GM12878 (cell line): ENCODE results near the gene BMP8B. TPM values are rescaled to one million over a fixed set of nuclear protein-coding genes. Genes with fewer than 3 reads are reported as not detected.
A peak's percentile ranks its signal among the peaks of the same experiment; 100 is the strongest.

Source experiments
- ATAC-seq: fragments of 200-7000 bp; cut with Tn5 transposase; 3 replicates; pipeline ENCODE4 v1.9.1; 2020; ENCODE audit warnings: mild to moderate bottlenecking, moderate library complexity
- BruUV-seq: library from RNA; stranded (reverse); fragments of 400-500 nt; replicated peaks from 2 replicates; lab custom pipeline; 2021; lab: Mats Ljungman, UMichigan
- CTCF ChIA-PET: fragments of 300-600 bp; sonication (Branson Sonifier 250); formaldehyde crosslinking; extraction: SDS; loops from one replicate; lab custom pipeline; 2021; ENCODE audit warnings: inconsistent platforms; lab: Yijun Ruan, JAX
- POLR2A ChIA-PET: fragments of 350-600 bp; formaldehyde crosslinking; extraction: SDS; loops from one replicate; lab custom pipeline; 2021; ENCODE audit warnings: inconsistent platforms; lab: Charles Lee
- RAD21 ChIA-PET: fragments of 300-600 bp; sonication (Branson Sonifier 250); formaldehyde crosslinking; loops from one replicate; lab custom pipeline; 2023; ENCODE audit warnings: antibody characterized with exemption; ENCODE audit not compliant: unreplicated experiment; lab: Charles Lee
- SMC1A ChIA-PET: fragments of 300-600 bp; sonication (Branson Sonifier 250); formaldehyde crosslinking; loops from one replicate; lab custom pipeline; 2023; ENCODE audit not compliant: unreplicated experiment, uncharacterized antibody; lab: Charles Lee
- DNase-seq: peaks from one replicate; pipeline ENCODE4 v3.0.0-alpha.2; 2011; ENCODE audit warnings: low read depth, low spot score
- FAIRE-seq: peaks from 3 replicates; lab custom pipeline; 2011; peaks lifted over from hg19 to GRCh38; lab: Jason Lieb, UNC
- H2AFZ ChIP-seq: 2 replicates; pipeline ENCODE4 v1.6.0; 2011; ENCODE audit warnings: low read depth, low read length, control low read depth; ENCODE audit not compliant: control insufficient read depth
- H3K27ac ChIP-seq: 2 replicates; pipeline ENCODE4 v1.5.1; 2011; ENCODE audit warnings: control low read depth; ENCODE audit not compliant: control insufficient read depth, insufficient read depth
- H3K27me3 ChIP-seq, 2 experiments: replicated peaks in 1 of 2; 2 replicates each; pipeline versions ENCODE4 v1.6.0 to v1.6.1; 2011; ENCODE audit warnings: low read length in 1 of 2; ENCODE audit not compliant: control insufficient read depth in 2 of 2, insufficient read depth in 2 of 2
- H3K36me3 ChIP-seq, 2 experiments: 2 replicates each; pipeline ENCODE4 v1.5.1; 2011; ENCODE audit warnings: low read length in 1 of 2; ENCODE audit not compliant: control insufficient read depth in 2 of 2, insufficient read depth in 2 of 2
- H3K4me1 ChIP-seq: 2 replicates; pipeline ENCODE4 v1.6.1; 2011; ENCODE audit warnings: mild to moderate bottlenecking, low read length, moderate library complexity, mixed read lengths; ENCODE audit not compliant: control insufficient read depth, insufficient read depth
- H3K4me2 ChIP-seq: 2 replicates; pipeline ENCODE4 v1.6.0; 2011; ENCODE audit warnings: control low read depth; ENCODE audit not compliant: control insufficient read depth, insufficient read depth
- H3K4me3 ChIP-seq: fragments of 200-600 bp; sonication (generic); 2 replicates; pipeline ENCODE4 v1.5.1; 2016
- H3K79me2 ChIP-seq: 2 replicates; pipeline ENCODE4 v1.6.0; 2011; ENCODE audit warnings: low read length; ENCODE audit not compliant: control insufficient read depth, insufficient read depth
- H3K9ac ChIP-seq: 2 replicates; pipeline ENCODE4 v1.8.0; 2011; ENCODE audit warnings: low read length, control low read depth, mixed read lengths; ENCODE audit not compliant: control insufficient read depth, insufficient read depth
- H3K9me3 ChIP-seq: replicated peaks from 3 replicates; pipeline ENCODE4 v1.5.1; 2011; ENCODE audit warnings: mild to moderate bottlenecking, low read length; ENCODE audit not compliant: control insufficient read depth, insufficient read depth
- H4K20me1 ChIP-seq: 2 replicates; pipeline ENCODE4 v1.6.0; 2011; ENCODE audit not compliant: control insufficient read depth, insufficient read depth
- ATF2 ChIP-seq: IDR thresholded peaks from 2 replicates; pipeline ENCODE4 v1.6.1; 2012; ENCODE audit warnings: low read length, inconsistent platforms
- BCL3 ChIP-seq: IDR thresholded peaks from 2 replicates; pipeline ENCODE4 v1.6.1; 2011; ENCODE audit warnings: borderline replicate concordance, low read depth, mild to moderate bottlenecking, moderate library complexity, low read length; ENCODE audit not compliant: insufficient read depth, poor library complexity, severe bottlenecking
- BHLHE40 ChIP-seq, 2 experiments: fragments of 450-650 bp in 1 of 2; IDR thresholded peaks; 2 replicates each; pipeline ENCODE4 v1.6.1; 2011 to 2017; ENCODE audit warnings: low read depth in 2 of 2, borderline replicate concordance in 1 of 2, improper control_type of control experiment in 1 of 2, low read length in 1 of 2, mild to moderate bottlenecking in 1 of 2
- GABPA ChIP-seq: IDR thresholded peaks from 2 replicates; pipeline ENCODE4 v1.6.1; 2014; ENCODE audit warnings: antibody characterized with exemption, low read depth, mild to moderate bottlenecking, inconsistent platforms
- KDM1A ChIP-seq: fragments of 200-600 bp; sonication (generic); IDR thresholded peaks from 2 replicates; pipeline ENCODE4 v1.6.1; 2016; ENCODE audit warnings: borderline replicate concordance
- MEF2A ChIP-seq: IDR thresholded peaks from 2 replicates; pipeline ENCODE4 v1.6.1; 2011; ENCODE audit warnings: low read depth, mild to moderate bottlenecking, low read length, moderate library complexity; ENCODE audit not compliant: insufficient read depth
- MEF2B ChIP-seq: fragments of 450-650 bp; IDR thresholded peaks from 2 replicates; pipeline ENCODE4 v1.6.1; 2018; ENCODE audit warnings: mild to moderate bottlenecking, moderate library complexity; ENCODE audit not compliant: partially characterized antibody, poor library complexity, severe bottlenecking
- MYC ChIP-seq: IDR thresholded peaks from 2 replicates; pipeline ENCODE4 v1.6.1; 2011; ENCODE audit warnings: mild to moderate bottlenecking, low read length, moderate library complexity, inconsistent platforms; ENCODE audit not compliant: insufficient read depth, insufficient replicate concordance, insufficient read length, severe bottlenecking
- RBBP5 ChIP-seq: fragments of 200-600 bp; sonication (generic); conservative IDR thresholded peaks from 2 replicates; pipeline ENCODE4 v1.6.1; 2016
- RCOR1 ChIP-seq: conservative IDR thresholded peaks from 2 replicates; pipeline ENCODE4 v1.6.1; 2012; ENCODE audit warnings: low read depth, low read length, improper control_type of control experiment
- SUPT20H ChIP-seq: IDR thresholded peaks from 2 replicates; pipeline ENCODE4 v1.6.1; 2011; ENCODE audit warnings: low read depth, mild to moderate bottlenecking, low read length, moderate library complexity, borderline replicate concordance; ENCODE audit not compliant: control insufficient read depth
- TARDBP ChIP-seq: IDR thresholded peaks from 2 replicates; pipeline ENCODE4 v1.6.1; 2016; ENCODE audit warnings: borderline replicate concordance
- TCF12 ChIP-seq: IDR thresholded peaks from 2 replicates; pipeline ENCODE4 v1.6.1; 2011; ENCODE audit warnings: low read depth, mild to moderate bottlenecking, low read length
- TCF3 ChIP-seq: IDR thresholded peaks from 2 replicates; pipeline ENCODE4 v1.6.1; 2012; ENCODE audit warnings: low read depth, mild to moderate bottlenecking, low read length, borderline replicate concordance; ENCODE audit not compliant: insufficient read depth
- YY1 ChIP-seq: IDR thresholded peaks from 2 replicates; pipeline ENCODE4 v1.6.1; 2011; ENCODE audit warnings: low read depth, mild to moderate bottlenecking, low read length
- ZNF622 ChIP-seq: fragments of 450-650 bp; IDR thresholded peaks from 2 replicates; pipeline ENCODE4 v1.6.1; 2017; ENCODE audit warnings: mild to moderate bottlenecking, inconsistent platforms
- ZSCAN29 ChIP-seq: fragments of 450-650 bp; IDR thresholded peaks from 2 replicates; pipeline ENCODE4 v1.6.1; 2017; ENCODE audit warnings: mild to moderate bottlenecking, moderate library complexity
- WGBS: methylation state at CpG from one replicate; pipeline ENCODE4 v1.1.6; 2016; ENCODE audit warnings: low lambda C conversion rate; ENCODE audit not compliant: insufficient replicate concordance, insufficient coverage; ENCODE audit errors: missing lambda C conversion rate; 5-methylcytosine and 5-hydroxymethylcytosine counted together
- in situ Hi-C: fragments of 300-500 bp; cut with MboI; formaldehyde crosslinking; loops from 9 replicates; pipeline ENCODE4 v1.14.3; 2018; ENCODE audit warnings: mixed read lengths
- intact Hi-C: fragments of 100-400 bp; cut with micrococcal nuclease; formaldehyde crosslinking; loops from one replicate; pipeline ENCODE4 v1.14.2; 2022; ENCODE audit not compliant: unreplicated experiment
- polyA plus RNA-seq, 11 experiments: library from polyadenylated mRNA; depleted of rRNA in 4 of 11; unstranded in 6 of 11; stranded (reverse) in 5 of 11; fragments of >200 nt; fragmentation: Nextera tagmentation in 4 of 11; fragmentation: Illumina TruSeq in 1 of 11; extraction: Ambion mirVana in 4 of 11; extraction: Trizol in 1 of 11; gene quantifications; 1 replicate in 1 of 11; 2 replicates in 10 of 11; pipeline versions ENCODE4 v1.2.1 to v1.2.3, GENCODE V29; 2011 to 2016; ENCODE audit warnings: inconsistent platforms in 2 of 11, missing spikeins in 2 of 11, low read depth in 1 of 11
- total RNA-seq, 4 experiments: library from RNA; depleted of rRNA in 3 of 4; stranded (reverse); fragments of >200 nt in 3 of 4; fragmentation: Illumina TruSeq in 1 of 4; extraction: Trizol in 1 of 4; gene quantifications; 2 replicates each; pipeline versions ENCODE4 v1.2.1 to v1.2.3, GENCODE V29; 2013 to 2021
- TF ChIP-seq, protein P1 (sequence below): fragments of 450-650 bp; IDR thresholded peaks from 2 replicates; pipeline ENCODE4 v1.6.1; 2018; ENCODE audit warnings: borderline replicate concordance, mild to moderate bottlenecking; ENCODE audit not compliant: partially characterized antibody

BMP8B gene
- total and polyA plus RNA-seq, 10 of the 15 experiments (the other 5 are each of a cell fraction or from before 2014, with no cell fraction given): 0.09 to 1.2 (median 0.52) TPM

GRCh38 chr1:39816415-39817090, 27.9 kb upstream of the BMP8B start (continued):
- TF ChIP-seq TCF3: no peak
- no peak for TF ChIP-seq KDM1A
- TF ChIP-seq BHLHE40 (IDR thresholded peaks at IDR 0.05; ENCODE audit: borderline replicate concordance in 1 of 2, low read depth in 2 of 2, low read length in 1 of 2): peak in 1 of 2 experiments; percentile 1; a peak in 1 of 4 replicates
- TF ChIP-seq GABPA: no peak
- TF ChIP-seq YY1: peak; percentile 47; the same call in 1 of the 2 replicates

DNA sequence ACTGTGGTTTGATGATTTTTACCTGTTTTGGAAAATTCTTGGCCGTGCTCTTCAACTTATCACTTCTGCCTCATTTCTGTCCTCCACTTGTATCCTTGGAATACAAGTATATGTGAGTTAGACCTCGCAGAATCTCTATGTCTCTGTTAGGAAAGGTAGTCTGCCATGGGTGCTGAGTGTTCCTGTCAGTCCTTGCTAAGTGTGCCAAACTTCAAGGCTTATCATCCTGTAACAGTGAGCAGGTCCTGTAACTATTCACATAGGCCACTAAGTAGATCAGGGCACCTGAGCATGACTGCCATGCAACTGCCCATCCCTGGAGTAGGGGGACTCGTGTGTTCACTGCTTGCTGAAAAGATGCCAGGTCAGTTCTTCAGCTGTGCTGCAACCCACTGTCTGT, 24.2 kb upstream of the BMP8B start:
- H3K9me3 ChIP-seq: no peaks in the 10 kb centered on the region
- DNase-seq (no peak), FAIRE-seq (no peak), ATAC-seq (no peak)
- no peak overlapping the region for H3K4me2 ChIP-seq
- H3K9ac ChIP-seq: no peak overlapping the region
- intact Hi-C loops (no loop called here), in situ Hi-C loops (no loop called here)
- no peaks in the 10 kb centered on the region for H3K36me3 ChIP-seq
- no peaks in the 10 kb centered on the region for H4K20me1 ChIP-seq
- POLR2A ChIA-PET: no interaction called here
- no peak overlapping the region for H3K27ac ChIP-seq
- H2AFZ ChIP-seq: no peak overlapping the region
- RAD21 ChIA-PET: no interaction called here
- no TSS peak for BruUV-seq
- peaks cover 17% of the 10 kb centered on the region for H3K4me1 ChIP-seq
- no peaks in the 10 kb centered on the region for H3K79me2 ChIP-seq
- SMC1A ChIA-PET: no interaction called here
- no peak overlapping the region for H3K4me3 ChIP-seq
- CTCF ChIA-PET: no interaction called here
- no peaks in the 10 kb centered on the region for H3K27me3 ChIP-seq
- WGBS: 13% methylated on average over 3 of the region's 3 CpGs
- TF ChIP-seq MEF2B (no peak), MEF2A (no peak), RBBP5 (no peak), TCF12 (no peak), MYC (no peak), BCL3 (no peak), SUPT20H (no peak), TARDBP (no peak), ATF2 (no peak), RCOR1 (no peak), ZNF622 (no peak), ZSCAN29 (no peak)
- TF ChIP-seq, protein P1, sequence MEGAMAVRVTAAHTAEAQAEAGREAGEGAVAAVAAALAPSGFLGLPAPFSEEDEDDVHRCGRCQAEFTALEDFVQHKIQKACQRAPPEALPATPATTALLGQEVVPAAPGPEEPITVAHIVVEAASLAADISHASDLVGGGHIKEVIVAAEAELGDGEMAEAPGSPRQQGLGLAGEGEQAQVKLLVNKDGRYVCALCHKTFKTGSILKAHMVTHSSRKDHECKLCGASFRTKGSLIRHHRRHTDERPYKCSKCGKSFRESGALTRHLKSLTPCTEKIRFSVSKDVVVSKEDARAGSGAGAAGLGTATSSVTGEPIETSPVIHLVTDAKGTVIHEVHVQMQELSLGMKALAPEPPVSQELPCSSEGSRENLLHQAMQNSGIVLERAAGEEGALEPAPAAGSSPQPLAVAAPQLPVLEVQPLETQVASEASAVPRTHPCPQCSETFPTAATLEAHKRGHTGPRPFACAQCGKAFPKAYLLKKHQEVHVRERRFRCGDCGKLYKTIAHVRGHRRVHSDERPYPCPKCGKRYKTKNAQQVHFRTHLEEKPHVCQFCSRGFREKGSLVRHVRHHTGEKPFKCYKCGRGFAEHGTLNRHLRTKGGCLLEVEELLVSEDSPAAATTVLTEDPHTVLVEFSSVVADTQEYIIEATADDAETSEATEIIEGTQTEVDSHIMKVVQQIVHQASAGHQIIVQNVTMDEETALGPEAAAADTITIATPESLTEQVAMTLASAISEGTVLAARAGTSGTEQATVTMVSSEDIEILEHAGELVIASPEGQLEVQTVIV: no peak
